Measurements from ENCODE around the gene RNF17.
"Not testable (repeated sequence)": the region's sequence is repeated elsewhere in the genome, so short reads cannot be mapped to it uniquely, and the experiment has no call there.

Gene RNF17

GRCh38 chr13:24742294-24742693, 21.7 kb upstream of the RNF17 start:
- DNase-seq (ENCODE audit: low read depth in 2 of 2), result no peak

GRCh38 chr13:24742977-24743376, 21.0 kb upstream of the RNF17 start:
- no peak for DNase-seq (ENCODE audit: low read depth in 2 of 2)

GRCh38 chr13:24744247-24744646, 19.7 kb upstream of the RNF17 start:
- DNase-seq (ENCODE audit: low read depth in 2 of 2), result no peak

- DNase-seq (ENCODE audit: low read depth in 2 of 2), result no peak
Measured at GRCh38 chr13:24745516-24745860, 18.5 kb upstream of the RNF17 start.

GRCh38 chr13:24745861-24746617, 17.9 kb upstream of the RNF17 start:
- DNase-seq (ENCODE audit: low read depth in 2 of 2), result no peak

- DNase-seq (ENCODE audit: low read depth in 2 of 2), result no peak
Measured at GRCh38 chr13:24746618-24747247, 17.2 kb upstream of the RNF17 start.

- DNase-seq (ENCODE audit: low read depth in 2 of 2), result no peak
Measured at GRCh38 chr13:24747248-24748060, 16.5 kb upstream of the RNF17 start.

GRCh38 chr13:24748061-24748400, 15.9 kb upstream of the RNF17 start:
- no peak for DNase-seq (ENCODE audit: low read depth in 2 of 2)

- no peak for DNase-seq (ENCODE audit: low read depth in 2 of 2)
Measured at GRCh38 chr13:24759197-24759596, 4.8 kb upstream of the RNF17 start.

- DNase-seq (ENCODE audit: low read depth in 2 of 2), result no peak
Measured at GRCh38 chr13:24764276-24764630, 284 bp downstream of the RNF17 start.

- no peak for DNase-seq (ENCODE audit: low read depth in 2 of 2)
Measured at GRCh38 chr13:24777171-24777570, 13.2 kb downstream of the RNF17 start.

GRCh38 chr13:24784319-24784718, 20.4 kb downstream of the RNF17 start:
- DNase-seq (ENCODE audit: low read depth in 2 of 2), result no peak

GRCh38 chr13:24788538-24788937, 24.6 kb downstream of the RNF17 start:
- no peak for DNase-seq (ENCODE audit: low read depth in 2 of 2)

- no peak for DNase-seq (ENCODE audit: low read depth in 2 of 2)
Measured at GRCh38 chr13:24802074-24802473, 38.1 kb downstream of the RNF17 start.

- no peak for DNase-seq (ENCODE audit: low read depth in 2 of 2)
Measured at GRCh38 chr13:24821207-24821606, 57.2 kb downstream of the RNF17 start.

GRCh38 chr13:24822640-24823039, 58.7 kb downstream of the RNF17 start:
- DNase-seq (ENCODE audit: low read depth in 2 of 2), result no peak

- not testable (repeated sequence) for DNase-seq (ENCODE audit: low read depth in 2 of 2)
Measured at GRCh38 chr13:24823122-24823710, 59.2 kb downstream of the RNF17 start.

- DNase-seq (ENCODE audit: low read depth in 2 of 2), result no peak
Measured at GRCh38 chr13:24827799-24828198, 63.8 kb downstream of the RNF17 start.

- no peak for DNase-seq (ENCODE audit: low read depth in 2 of 2)
Measured at GRCh38 chr13:24834902-24835510, 71.0 kb downstream of the RNF17 start.

GRCh38 chr13:24837528-24837927, 73.6 kb downstream of the RNF17 start:
- DNase-seq (ENCODE audit: low read depth in 2 of 2), result not testable (repeated sequence)

- DNase-seq (ENCODE audit: low read depth in 2 of 2), result no peak
Measured at GRCh38 chr13:24842549-24843274, 78.7 kb downstream of the RNF17 start.
